Measurements from ENCODE around the gene GLOD4. TPM values are rescaled to one million over a fixed set of nuclear protein-coding genes. Genes with fewer than 3 reads are reported as not detected.

Gene GLOD4
- total and polyA plus RNA-seq, 2 of the 4 experiments (the other 2 are of a cell fraction), result 26.3 to 36.7 TPM

DNA sequence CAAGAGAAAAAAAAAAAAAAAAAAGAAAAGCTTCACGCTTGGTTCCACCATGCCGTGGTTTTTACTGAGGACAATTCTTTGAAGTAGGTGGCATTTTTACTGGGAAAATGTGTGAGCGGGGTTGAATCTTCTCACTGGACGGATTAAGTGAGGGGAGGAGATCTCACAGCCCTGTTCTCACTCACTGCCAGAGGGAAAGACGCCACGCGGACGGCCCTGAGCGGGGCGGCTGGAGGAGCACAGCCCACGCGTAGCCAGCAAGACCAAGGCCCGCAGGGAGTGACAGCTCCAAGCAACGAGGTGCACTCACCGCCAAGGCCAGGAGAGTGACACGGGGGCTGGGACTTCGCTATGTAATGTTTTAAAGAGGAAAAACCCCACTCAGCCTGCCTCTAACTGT is 43.1 kb upstream of the GLOD4 start:
- Histone ChIP-seq H4K8ac (ENCODE audit: low read depth in 2 of 2, low read length in 2 of 2) (no peak overlapping the region), H2BK120ac (ENCODE audit: low read depth, low read length) (no peak overlapping the region), H3K36me3 (ENCODE audit: control insufficient read depth, insufficient read depth, low read length) (peaks cover 41% of the 10 kb centered on the region), H4K91ac (ENCODE audit: insufficient read depth, low read depth, low read length) (no peak overlapping the region), H3K9me3 (ENCODE audit: control insufficient read depth, insufficient read depth, low read length) (no peaks in the 10 kb centered on the region), H4K5ac (ENCODE audit: low read depth, low read length) (no peak overlapping the region), H3K79me1 (ENCODE audit: low read depth in 1 of 2, low read length in 2 of 2) (peaks cover 6 to 25% of the 10 kb centered on the region in 2 experiments; a peak in 3 of 4 replicates), H3K27ac (ENCODE audit: insufficient read depth, low read length) (no peak overlapping the region), H3K4me1 (ENCODE audit: control insufficient read depth, insufficient read depth, low read length) (no peaks in the 10 kb centered on the region), H2AK9ac (replicated peaks; ENCODE audit: low read depth, low read length, poor library complexity) (peak overlapping the region; percentile 13), H3K56ac (ENCODE audit: extremely low read depth, insufficient read depth, low read length) (no peak overlapping the region), H2BK5ac (ENCODE audit: low read depth, low read length, poor library complexity, severe bottlenecking) (no peak overlapping the region), H3K4ac (ENCODE audit: low read depth, low read length) (no peak overlapping the region), H2AK5ac (ENCODE audit: low read depth, low read length) (no peak overlapping the region), H2AFZ (replicated peaks; ENCODE audit: low read length, poor library complexity) (no peak overlapping the region), H3K4me3 (ENCODE audit: insufficient read depth, low read depth, low read length) (no peak overlapping the region), H4K20me1 (ENCODE audit: insufficient read depth, low read length) (peaks cover 27% of the 10 kb centered on the region), H3K23ac (ENCODE audit: low read depth, low read length) (no peak overlapping the region), H3K18ac (ENCODE audit: low read depth, low read length) (no peak overlapping the region), H3K4me2 (ENCODE audit: low read depth, low read length) (no peak overlapping the region), H3K9ac (ENCODE audit: low read depth, low read length) (no peak overlapping the region), H3K9me1 (ENCODE audit: insufficient read depth, low read length) (peaks cover 2% of the 10 kb centered on the region; the same call in 1 of the 2 replicates), H2BK15ac (ENCODE audit: low read depth, low read length) (no peak overlapping the region), H3K27me3 (ENCODE audit: control insufficient read depth, insufficient read depth, low read length) (no peaks in the 10 kb centered on the region), H2BK20ac (ENCODE audit: low read depth, low read length) (no peak overlapping the region), H3K14ac (replicated peaks; ENCODE audit: low read depth, low read length) (no peak overlapping the region)
- no peak for TF ChIP-seq RAD21 (IDR thresholded peaks at IDR 0.05; ENCODE audit: low read length)
- no peak for TF ChIP-seq MXI1 (IDR thresholded peaks at IDR 0.05; ENCODE audit: borderline replicate concordance, low read depth, low read length)
- TF ChIP-seq POLR2A (IDR thresholded peaks at IDR 0.05; ENCODE audit: low read depth, low read length), result no peak
- TF ChIP-seq RFX5 (IDR thresholded peaks at IDR 0.05; ENCODE audit: low read depth, low read length), result no peak
- no peak for TF ChIP-seq NFE2L2 (IDR thresholded peaks at IDR 0.05; ENCODE audit: low read depth, low read length)
- no peak for TF ChIP-seq FOS (IDR thresholded peaks at IDR 0.05; ENCODE audit: low read depth, low read length)
- no peak for TF ChIP-seq MAZ (IDR thresholded peaks at IDR 0.05; ENCODE audit: borderline replicate concordance, low read depth, low read length)
- TF ChIP-seq RCOR1 (IDR thresholded peaks at IDR 0.05; ENCODE audit: insufficient replicate concordance, low read length), result no peak
- TF ChIP-seq SMC3 (IDR thresholded peaks at IDR 0.05; ENCODE audit: low read depth, low read length), result no peak
- no peak for TF ChIP-seq CHD1 (IDR thresholded peaks at IDR 0.05; ENCODE audit: low read depth, low read length)
- TF ChIP-seq, protein P1, sequence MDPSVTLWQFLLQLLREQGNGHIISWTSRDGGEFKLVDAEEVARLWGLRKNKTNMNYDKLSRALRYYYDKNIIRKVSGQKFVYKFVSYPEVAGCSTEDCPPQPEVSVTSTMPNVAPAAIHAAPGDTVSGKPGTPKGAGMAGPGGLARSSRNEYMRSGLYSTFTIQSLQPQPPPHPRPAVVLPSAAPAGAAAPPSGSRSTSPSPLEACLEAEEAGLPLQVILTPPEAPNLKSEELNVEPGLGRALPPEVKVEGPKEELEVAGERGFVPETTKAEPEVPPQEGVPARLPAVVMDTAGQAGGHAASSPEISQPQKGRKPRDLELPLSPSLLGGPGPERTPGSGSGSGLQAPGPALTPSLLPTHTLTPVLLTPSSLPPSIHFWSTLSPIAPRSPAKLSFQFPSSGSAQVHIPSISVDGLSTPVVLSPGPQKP (IDR thresholded peaks at IDR 0.05; ENCODE audit: borderline replicate concordance, low read depth, low read length), result no peak
- TF ChIP-seq CEBPB (IDR thresholded peaks at IDR 0.05; ENCODE audit: low read depth, low read length), result no peak
- TF ChIP-seq, protein P2, sequence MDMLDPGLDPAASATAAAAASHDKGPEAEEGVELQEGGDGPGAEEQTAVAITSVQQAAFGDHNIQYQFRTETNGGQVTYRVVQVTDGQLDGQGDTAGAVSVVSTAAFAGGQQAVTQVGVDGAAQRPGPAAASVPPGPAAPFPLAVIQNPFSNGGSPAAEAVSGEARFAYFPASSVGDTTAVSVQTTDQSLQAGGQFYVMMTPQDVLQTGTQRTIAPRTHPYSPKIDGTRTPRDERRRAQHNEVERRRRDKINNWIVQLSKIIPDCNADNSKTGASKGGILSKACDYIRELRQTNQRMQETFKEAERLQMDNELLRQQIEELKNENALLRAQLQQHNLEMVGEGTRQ (IDR thresholded peaks at IDR 0.05; ENCODE audit: low read depth, low read length), result no peak
- TF ChIP-seq, protein P3, sequence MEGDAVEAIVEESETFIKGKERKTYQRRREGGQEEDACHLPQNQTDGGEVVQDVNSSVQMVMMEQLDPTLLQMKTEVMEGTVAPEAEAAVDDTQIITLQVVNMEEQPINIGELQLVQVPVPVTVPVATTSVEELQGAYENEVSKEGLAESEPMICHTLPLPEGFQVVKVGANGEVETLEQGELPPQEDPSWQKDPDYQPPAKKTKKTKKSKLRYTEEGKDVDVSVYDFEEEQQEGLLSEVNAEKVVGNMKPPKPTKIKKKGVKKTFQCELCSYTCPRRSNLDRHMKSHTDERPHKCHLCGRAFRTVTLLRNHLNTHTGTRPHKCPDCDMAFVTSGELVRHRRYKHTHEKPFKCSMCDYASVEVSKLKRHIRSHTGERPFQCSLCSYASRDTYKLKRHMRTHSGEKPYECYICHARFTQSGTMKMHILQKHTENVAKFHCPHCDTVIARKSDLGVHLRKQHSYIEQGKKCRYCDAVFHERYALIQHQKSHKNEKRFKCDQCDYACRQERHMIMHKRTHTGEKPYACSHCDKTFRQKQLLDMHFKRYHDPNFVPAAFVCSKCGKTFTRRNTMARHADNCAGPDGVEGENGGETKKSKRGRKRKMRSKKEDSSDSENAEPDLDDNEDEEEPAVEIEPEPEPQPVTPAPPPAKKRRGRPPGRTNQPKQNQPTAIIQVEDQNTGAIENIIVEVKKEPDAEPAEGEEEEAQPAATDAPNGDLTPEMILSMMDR (conservative IDR thresholded peaks at IDR 0.05; ENCODE audit: low read depth, low read length), result no peak
- TF ChIP-seq MAFK (IDR thresholded peaks at IDR 0.05; ENCODE audit: low read depth, low read length), result no peak
- TF ChIP-seq BHLHE40 (IDR thresholded peaks at IDR 0.05; ENCODE audit: low read depth, low read length), result no peak
- ATAC-seq (ENCODE audit: low read depth) (no peak), DNase-seq (no peak)
- POLR2A ChIA-PET (ENCODE audit: unreplicated experiment), result no interaction called here
- intact Hi-C loops (cut with micrococcal nuclease), result no loop called here
- dilution Hi-C loops (cut with HindIII; ENCODE audit: low sequenced_read_pairs, unreplicated experiment), result no loop called here
- in situ Hi-C loops (cut with MboI; ENCODE audit: low sequenced_read_pairs), result no loop called here
- CTCF ChIA-PET, result no interaction called here
- WGBS, 2 experiments (ENCODE audit: extremely low coverage in 2 of 2, insufficient read length in 1 of 2), result 88% methylated on average over 5 of the region's 17 CpGs; no CpG with 5 or more reads in 1 of the 2 experiments
- no TSS peak for BruUV-seq (replicated peaks)

Data from IMR-90 (cell line).